SK-N-SH (cell line): ENCODE results near the gene SETX. TPM values are rescaled to one million over a fixed set of nuclear protein-coding genes. Genes with fewer than 3 reads are reported as not detected.

Experiments used
- CTCF ChIA-PET: fragments of 300-600, 350-600 bp; formaldehyde crosslinking; extraction: SDS; loops from one replicate; lab custom pipeline; 2021; lab: Yijun Ruan, JAX
- POLR2A ChIA-PET: fragments of 350-600 bp; sonication (Branson Sonifier 250); formaldehyde crosslinking; extraction: SDS; loops from one replicate; lab custom pipeline; 2020; ENCODE audit warnings: antibody characterized with exemption, inconsistent platforms; lab: Yijun Ruan, JAX
- DNase-seq: peaks from one replicate; pipeline ENCODE4 v3.0.0; 2012
- H2AFZ ChIP-seq: fragments of 200-600 bp; sonication (generic); 2 replicates; pipeline ENCODE4 v1.8.1; 2016; ENCODE audit warnings: antibody characterized with exemption, mild to moderate bottlenecking, low read depth
- H3F3A ChIP-seq: fragments of 200-600 bp; sonication (generic); replicated peaks from 2 replicates; pipeline ENCODE3; 2016; ENCODE audit warnings: antibody characterized with exemption, mild to moderate bottlenecking; ENCODE audit not compliant: insufficient read depth
- H3K27ac ChIP-seq, 2 experiments: fragments of 200-500 bp in 1 of 2; fragments of 200-600 bp in 1 of 2; sonication (Bioruptor generic) in 1 of 2; sonication (generic), shearing (Covaris generic) in 1 of 2; 2 replicates each; pipeline versions ENCODE4 v1.5.1 to v1.6.1; 2014 to 2016; ENCODE audit warnings: low read depth in 2 of 2, inconsistent platforms in 1 of 2, low read length in 1 of 2, mild to moderate bottlenecking in 1 of 2, mixed read lengths in 1 of 2
- H3K27me3 ChIP-seq: fragments of 200-600 bp; sonication (generic), shearing (Covaris generic); 2 replicates; pipeline ENCODE4 v1.6.1; 2016; ENCODE audit warnings: mixed run types; ENCODE audit not compliant: insufficient read depth
- H3K36me3 ChIP-seq, 2 experiments: fragments of 200-500 bp in 1 of 2; fragments of 200-600 bp in 1 of 2; sonication (Bioruptor generic) in 1 of 2; sonication (generic) in 1 of 2; replicated peaks in 1 of 2; 2 replicates each; pipeline versions ENCODE3 to v1.5.1; 2014 to 2016; ENCODE audit warnings: low read length in 1 of 2, mild to moderate bottlenecking in 1 of 2; ENCODE audit not compliant: insufficient read depth in 2 of 2, control insufficient read depth in 1 of 2
- H3K4me1 ChIP-seq, 2 experiments: fragments of 200-500 bp in 1 of 2; fragments of 200-600 bp in 1 of 2; sonication (Bioruptor generic) in 1 of 2; sonication (generic), shearing (Covaris generic) in 1 of 2; 2 replicates each; pipeline versions ENCODE4 v1.5.1 to v1.6.1; 2014 to 2016; ENCODE audit warnings: low read depth in 1 of 2, low read length in 1 of 2, mixed run types in 1 of 2; ENCODE audit not compliant: insufficient read depth in 2 of 2, control insufficient read depth in 1 of 2
- H3K4me2 ChIP-seq: fragments of 200-600 bp; sonication (generic), shearing (Covaris generic); 2 replicates; pipeline ENCODE4 v1.6.1; 2017; ENCODE audit warnings: mixed run types
- H3K4me3 ChIP-seq, 2 experiments: fragments of 200-500 bp in 1 of 2; fragments of 200-600 bp in 1 of 2; sonication (Bioruptor generic) in 1 of 2; sonication (generic), shearing (Covaris generic) in 1 of 2; 2 replicates each; pipeline versions ENCODE4 v1.5.1 to v1.8.1; 2014 to 2016; ENCODE audit warnings: low read depth in 2 of 2, inconsistent platforms in 1 of 2, low read length in 1 of 2, mild to moderate bottlenecking in 1 of 2, mixed read lengths in 1 of 2, moderate library complexity in 1 of 2
- H3K79me2 ChIP-seq: fragments of 200-600 bp; sonication (generic); 2 replicates; pipeline ENCODE4 v1.8.1; 2017; ENCODE audit warnings: mild to moderate bottlenecking; ENCODE audit not compliant: insufficient read depth
- H3K9ac ChIP-seq: fragments of 200-600 bp; sonication (generic); 2 replicates; pipeline ENCODE4 v1.6.1; 2017; ENCODE audit warnings: mixed run types
- H3K9me2 ChIP-seq: fragments of 200-600 bp; sonication (generic); 2 replicates; pipeline ENCODE4 v1.6.1; 2017; ENCODE audit warnings: mixed run types
- H3K9me3 ChIP-seq: fragments of 200-600 bp; sonication (generic); 2 replicates; pipeline ENCODE4 v1.6.1; 2017; ENCODE audit warnings: mixed run types, mild to moderate bottlenecking, moderate library complexity
- H4K20me1 ChIP-seq: fragments of 200-600 bp; sonication (generic); 2 replicates; pipeline ENCODE4 v1.6.1; 2017; ENCODE audit warnings: mild to moderate bottlenecking, mixed run types; ENCODE audit not compliant: insufficient read depth
- GATA2 ChIP-seq: sonication (generic); formaldehyde crosslinking; IDR thresholded peaks from 2 replicates; pipeline ENCODE4 v1.5.0; 2020; ENCODE audit warnings: mild to moderate bottlenecking, missing genetic modification reagents
- IRF3 ChIP-seq: fragments of 150-350 bp; IDR thresholded peaks from 2 replicates; pipeline ENCODE4 v1.6.1; 2016; ENCODE audit warnings: mild to moderate bottlenecking, low read depth, low read length
- MEF2A ChIP-seq: IDR thresholded peaks from 2 replicates; pipeline ENCODE4 v1.4.0; 2012; ENCODE audit warnings: low read depth, borderline replicate concordance
- MXI1 ChIP-seq: IDR thresholded peaks from 2 replicates; pipeline ENCODE4 v1.6.1; 2012; ENCODE audit warnings: mild to moderate bottlenecking, low read depth, low read length, improper control_type of control experiment
- NFIC ChIP-seq: IDR thresholded peaks from 2 replicates; pipeline ENCODE4 v1.4.0; 2012; ENCODE audit warnings: borderline replicate concordance
- NRF1 ChIP-seq: IDR thresholded peaks from 2 replicates; pipeline ENCODE4 v1.6.1; 2012; ENCODE audit warnings: low read depth, mild to moderate bottlenecking, low read length
- POLR2AphosphoS5 ChIP-seq: IDR thresholded peaks from 2 replicates; pipeline ENCODE4 v1.6.1; 2012; ENCODE audit warnings: low read depth, low read length
- REST ChIP-seq: IDR thresholded peaks from 2 replicates; pipeline ENCODE4 v1.6.1; 2012; ENCODE audit warnings: mild to moderate bottlenecking, low read depth, low read length, moderate library complexity
- RFX5 ChIP-seq: IDR thresholded peaks from 2 replicates; pipeline ENCODE4 v1.6.1; 2012; ENCODE audit warnings: mild to moderate bottlenecking, improper control_type of control experiment, low read length
- TEAD4 ChIP-seq: IDR thresholded peaks from 2 replicates; pipeline ENCODE4 v1.4.0; 2012; ENCODE audit warnings: mild to moderate bottlenecking, borderline replicate concordance; ENCODE audit not compliant: insufficient read depth
- YY1 ChIP-seq: IDR thresholded peaks from 2 replicates; pipeline ENCODE4 v1.4.0; 2012; ENCODE audit warnings: low read depth, mild to moderate bottlenecking
- ZBTB33 ChIP-seq: IDR thresholded peaks from 2 replicates; pipeline ENCODE4 v1.4.0; 2012; ENCODE audit warnings: low read depth, borderline replicate concordance
- WGBS: methylation state at CpG from one replicate; pipeline ENCODE4 v1.1.6; 2017; ENCODE audit warnings: low lambda C conversion rate; 5-methylcytosine and 5-hydroxymethylcytosine counted together
- polyA plus RNA-seq, 3 experiments: library from polyadenylated mRNA; depleted of rRNA; stranded (reverse); fragments of >200 nt; gene quantifications; 2 replicates each; pipeline ENCODE4 v1.2.3, GENCODE V29; 2012
- TF ChIP-seq, protein P1 (sequence below): IDR thresholded peaks from 2 replicates; pipeline ENCODE4; 2012
- TF ChIP-seq, protein P2 (sequence below): fragments of 200-600 bp; sonication (generic); IDR thresholded peaks from 2 replicates; pipeline ENCODE4 v1.6.1; 2017; ENCODE audit warnings: antibody characterized with exemption, mild to moderate bottlenecking, moderate library complexity

SETX gene
- polyA plus RNA-seq, 1 of the 3 experiments (the other 2 are of a cell fraction), result 12.3 TPM

GRCh38 chr9:132274861-132275260, 79.9 kb downstream of the SETX start:
- POLR2A ChIA-PET, result interaction anchor here (0.6 to 0.7 kb wide), 2 partner anchors 68 to 79 kb away, joined by 3 to 4 read pairs; no protein-coding TSS in a partner anchor

More at GRCh38 chr9:132274861-132275260, 79.9 kb downstream of the SETX start:
- Histone ChIP-seq H3K4me1 (no peaks in the 10 kb centered on the region), H3K9me3 (no peaks in the 10 kb centered on the region), H3K79me2 (no peaks in the 10 kb centered on the region), H3F3A (peaks cover 25% of the 10 kb centered on the region), H3K4me3 (no peak overlapping the region), H2AFZ (no peak overlapping the region), H4K20me1 (no peaks in the 10 kb centered on the region), H3K36me3 (peaks cover 81 to 82% of the 10 kb centered on the region in 2 experiments), H3K9ac (no peak overlapping the region), H3K27me3 (no peaks in the 10 kb centered on the region)
- DNase-seq, result no peak
- 96% methylated on average over 2 of the region's 2 CpGs for WGBS
- CTCF ChIA-PET, result interaction anchor here (1.4 to 1.7 kb wide), 2 partner anchors 11 to 15 kb away, joined by 4 to 7 read pairs; no protein-coding TSS in a partner anchor
- TF ChIP-seq GATA2 (CRISPR knock-in tag) (no peak), REST (no peak), TEAD4 (no peak), POLR2AphosphoS5 (no peak), ZBTB33 (no peak), IRF3 (no peak), RFX5 (no peak), NFIC (no peak), YY1 (no peak), MXI1 (no peak), NRF1 (no peak), MEF2A (no peak)
- TF ChIP-seq, protein P1, sequence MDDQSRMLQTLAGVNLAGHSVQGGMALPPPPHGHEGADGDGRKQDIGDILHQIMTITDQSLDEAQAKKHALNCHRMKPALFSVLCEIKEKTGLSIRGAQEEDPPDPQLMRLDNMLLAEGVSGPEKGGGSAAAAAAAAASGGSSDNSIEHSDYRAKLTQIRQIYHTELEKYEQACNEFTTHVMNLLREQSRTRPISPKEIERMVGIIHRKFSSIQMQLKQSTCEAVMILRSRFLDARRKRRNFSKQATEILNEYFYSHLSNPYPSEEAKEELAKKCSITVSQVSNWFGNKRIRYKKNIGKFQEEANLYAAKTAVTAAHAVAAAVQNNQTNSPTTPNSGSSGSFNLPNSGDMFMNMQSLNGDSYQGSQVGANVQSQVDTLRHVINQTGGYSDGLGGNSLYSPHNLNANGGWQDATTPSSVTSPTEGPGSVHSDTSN, result no peak
- TF ChIP-seq, protein P2, sequence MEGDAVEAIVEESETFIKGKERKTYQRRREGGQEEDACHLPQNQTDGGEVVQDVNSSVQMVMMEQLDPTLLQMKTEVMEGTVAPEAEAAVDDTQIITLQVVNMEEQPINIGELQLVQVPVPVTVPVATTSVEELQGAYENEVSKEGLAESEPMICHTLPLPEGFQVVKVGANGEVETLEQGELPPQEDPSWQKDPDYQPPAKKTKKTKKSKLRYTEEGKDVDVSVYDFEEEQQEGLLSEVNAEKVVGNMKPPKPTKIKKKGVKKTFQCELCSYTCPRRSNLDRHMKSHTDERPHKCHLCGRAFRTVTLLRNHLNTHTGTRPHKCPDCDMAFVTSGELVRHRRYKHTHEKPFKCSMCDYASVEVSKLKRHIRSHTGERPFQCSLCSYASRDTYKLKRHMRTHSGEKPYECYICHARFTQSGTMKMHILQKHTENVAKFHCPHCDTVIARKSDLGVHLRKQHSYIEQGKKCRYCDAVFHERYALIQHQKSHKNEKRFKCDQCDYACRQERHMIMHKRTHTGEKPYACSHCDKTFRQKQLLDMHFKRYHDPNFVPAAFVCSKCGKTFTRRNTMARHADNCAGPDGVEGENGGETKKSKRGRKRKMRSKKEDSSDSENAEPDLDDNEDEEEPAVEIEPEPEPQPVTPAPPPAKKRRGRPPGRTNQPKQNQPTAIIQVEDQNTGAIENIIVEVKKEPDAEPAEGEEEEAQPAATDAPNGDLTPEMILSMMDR, result no peak
- TF ChIP-seq, all 33 proteins: peak for 0
- Histone ChIP-seq H3K9me2 (no peaks in the 10 kb centered on the region), H3K4me2 (no peak overlapping the region), H3K27ac (no peak overlapping the region)
